GM13976 (cell line): ENCODE results near the gene BRPF3.

ENCODE experiments used
- DNase-seq: peaks from one replicate; pipeline ENCODE4 v3.0.0; 2012; ENCODE audit warnings: low spot score
- in situ Hi-C: fragments of 300-500 bp; cut with MboI; formaldehyde crosslinking; loops from one replicate; pipeline ENCODE4 v1.12.0; 2022; ENCODE audit warnings: low sequenced_read_pairs, mixed read lengths, inconsistent platforms; ENCODE audit not compliant: unreplicated experiment
- TF ChIP-seq, protein P1 (sequence below): IDR thresholded peaks from 2 replicates; pipeline ENCODE4 v1.5.1; 2012; ENCODE audit warnings: borderline replicate concordance, mild to moderate bottlenecking; ENCODE audit not compliant: insufficient read depth; ENCODE audit errors: extremely low read depth, missing control alignments, control extremely low read depth

The BRPF3 gene

DNA sequence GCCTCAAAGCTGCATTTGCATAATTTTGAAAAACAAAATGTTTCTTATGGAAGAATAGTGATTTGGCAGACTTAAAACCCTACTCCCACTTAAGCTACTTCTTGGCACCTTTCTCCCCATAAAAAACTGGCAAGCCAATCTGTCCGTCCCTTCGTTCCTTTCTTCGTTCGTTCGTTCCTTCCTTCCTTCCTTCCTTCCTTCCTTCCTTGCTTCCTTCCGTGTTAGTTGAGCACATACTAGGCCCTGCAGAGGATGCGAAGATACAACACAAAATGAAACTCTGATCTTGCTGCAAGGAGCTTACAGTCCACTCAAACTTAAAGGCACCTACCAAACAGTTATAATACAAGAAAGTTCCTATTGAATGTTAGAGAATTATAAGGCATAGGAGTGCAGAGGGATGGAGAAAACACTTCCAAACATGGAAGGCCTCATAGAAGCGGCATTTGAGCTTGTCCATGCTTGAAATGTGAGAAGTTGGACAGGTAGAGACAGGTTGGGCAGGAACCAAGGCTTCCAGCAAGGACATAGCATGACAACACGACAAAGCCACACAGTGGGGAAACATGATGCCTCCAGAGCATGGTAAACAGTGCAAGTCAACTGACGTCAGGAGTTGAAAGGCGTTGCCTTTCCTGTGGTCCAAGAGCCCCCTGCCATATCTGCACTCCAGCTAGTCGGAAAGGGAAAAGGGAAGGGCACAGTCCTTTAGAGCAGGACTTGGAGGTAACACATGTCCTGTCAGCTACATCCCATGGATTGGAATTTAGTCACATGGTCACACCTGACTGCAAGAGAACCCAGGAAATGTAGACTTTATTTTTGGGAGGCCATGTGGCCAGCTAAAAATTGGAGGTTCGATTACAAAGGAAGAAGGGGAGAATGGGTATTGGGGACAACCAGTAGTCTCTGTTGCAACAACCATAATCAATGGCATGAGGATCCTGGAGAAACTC, 80.3 kb downstream of the BRPF3 start:
- TF ChIP-seq, protein P1, sequence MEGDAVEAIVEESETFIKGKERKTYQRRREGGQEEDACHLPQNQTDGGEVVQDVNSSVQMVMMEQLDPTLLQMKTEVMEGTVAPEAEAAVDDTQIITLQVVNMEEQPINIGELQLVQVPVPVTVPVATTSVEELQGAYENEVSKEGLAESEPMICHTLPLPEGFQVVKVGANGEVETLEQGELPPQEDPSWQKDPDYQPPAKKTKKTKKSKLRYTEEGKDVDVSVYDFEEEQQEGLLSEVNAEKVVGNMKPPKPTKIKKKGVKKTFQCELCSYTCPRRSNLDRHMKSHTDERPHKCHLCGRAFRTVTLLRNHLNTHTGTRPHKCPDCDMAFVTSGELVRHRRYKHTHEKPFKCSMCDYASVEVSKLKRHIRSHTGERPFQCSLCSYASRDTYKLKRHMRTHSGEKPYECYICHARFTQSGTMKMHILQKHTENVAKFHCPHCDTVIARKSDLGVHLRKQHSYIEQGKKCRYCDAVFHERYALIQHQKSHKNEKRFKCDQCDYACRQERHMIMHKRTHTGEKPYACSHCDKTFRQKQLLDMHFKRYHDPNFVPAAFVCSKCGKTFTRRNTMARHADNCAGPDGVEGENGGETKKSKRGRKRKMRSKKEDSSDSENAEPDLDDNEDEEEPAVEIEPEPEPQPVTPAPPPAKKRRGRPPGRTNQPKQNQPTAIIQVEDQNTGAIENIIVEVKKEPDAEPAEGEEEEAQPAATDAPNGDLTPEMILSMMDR, result no peak
- DNase-seq, result no peak
- in situ Hi-C loops, result no loop called here

DNA sequence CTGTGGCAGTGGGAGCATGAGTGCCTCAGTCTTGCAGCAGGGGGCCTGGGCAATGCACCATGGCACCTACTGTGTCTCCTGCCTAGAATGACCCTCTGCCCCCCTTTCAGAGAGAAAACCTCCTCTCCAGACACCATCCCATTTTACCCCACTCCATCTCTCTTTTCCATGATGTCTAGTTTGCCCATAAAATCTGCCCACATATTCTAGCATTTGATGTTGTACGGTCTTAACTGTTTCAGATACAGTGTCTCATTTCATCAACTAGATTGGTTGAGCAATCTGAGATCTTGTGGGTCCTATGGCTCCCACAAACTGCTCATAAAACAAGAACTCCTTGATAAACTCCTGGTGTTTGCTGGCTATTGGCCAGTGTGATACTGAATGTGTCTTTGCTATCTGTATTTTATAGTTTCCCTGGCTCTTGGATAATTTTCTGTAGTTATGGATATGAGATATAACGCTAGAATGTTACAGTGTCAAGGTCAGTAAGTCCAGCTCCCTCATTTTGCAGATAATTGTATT, 81.5 kb downstream of the BRPF3 start:
- TF ChIP-seq, protein P1, result no peak
- no peak for DNase-seq
- in situ Hi-C loops, result no loop called here

DNA sequence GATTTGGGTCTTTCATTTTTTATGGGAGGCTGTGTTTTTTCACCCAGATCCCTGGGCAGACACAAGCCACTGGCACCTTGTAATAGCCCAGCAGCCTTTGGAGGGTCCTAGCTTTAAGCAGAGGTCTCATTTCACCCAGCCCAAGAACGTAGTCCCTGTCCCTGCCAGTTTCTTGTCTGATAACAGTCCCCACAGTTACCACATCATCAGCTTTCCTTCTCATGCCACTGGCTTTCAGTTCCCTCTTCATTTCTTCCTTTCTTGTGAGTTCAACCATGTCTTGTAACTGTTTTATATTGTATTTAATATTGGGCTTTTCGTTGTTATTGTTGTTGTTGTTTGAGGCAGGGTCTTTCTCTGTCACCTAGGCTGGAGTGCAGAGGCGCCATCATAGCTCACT, 83.9 kb downstream of the BRPF3 start:
- in situ Hi-C loops, result no loop called here
- TF ChIP-seq, protein P1, result no peak
- DNase-seq, result no peak

DNA sequence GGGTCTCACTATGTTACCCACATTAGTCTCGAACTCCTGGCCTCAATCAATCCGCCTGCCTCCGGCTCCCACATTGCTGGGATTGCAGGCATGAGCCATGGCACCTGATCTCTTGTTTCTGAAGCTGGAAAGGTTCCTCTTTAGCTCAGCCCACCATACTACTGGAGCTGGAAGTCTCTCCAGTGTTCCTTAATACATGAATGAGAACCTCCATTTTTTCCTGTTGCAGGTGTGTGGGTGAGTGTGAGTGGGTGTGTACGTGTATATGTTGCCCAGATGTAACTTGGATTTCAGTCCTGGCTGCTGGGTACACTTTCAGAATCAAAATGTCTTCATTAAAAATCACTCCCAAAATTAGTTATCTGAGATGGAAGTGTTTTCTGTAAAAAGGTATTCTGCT, 84.4 kb downstream of the BRPF3 start:
- in situ Hi-C loops, result no loop called here
- TF ChIP-seq, protein P1, result no peak
- no peak for DNase-seq
